Activated effector memory CD4-positive, alpha-beta T cell treated with Interleukin-2 at 50 U/mL for 16 hours (primary cell): ENCODE measurements around the gene TAS2R40.
"Not testable (repeated sequence)": the region's sequence is repeated elsewhere in the genome, so short reads cannot be mapped to it uniquely, and the experiment has no call there.

Experiments
- DNase-seq: peaks from one replicate; pipeline ENCODE4 v3.0.0-alpha.2; 2020

The TAS2R40 gene

GRCh38 chr7:143221737-143222136 lies at the start of gene TAS2R40:
Gene TAS2R40, plus strand, starts transcription at chr7:143222037. Its CDS starts 42 bp downstream, at chr7:143222079.
- no peak for DNase-seq

GRCh38 chr7:143172354-143172753 lies 49.5 kb upstream of the TAS2R40 start:
- no peak for DNase-seq

GRCh38 chr7:143176128-143176527 lies 45.7 kb upstream of the TAS2R40 start:
- DNase-seq: no peak

GRCh38 chr7:143177374-143178119 lies 44.3 kb upstream of the TAS2R40 start:
- no peak for DNase-seq

- not testable (repeated sequence) for DNase-seq
These were observed 41.1 kb upstream of the TAS2R40 start for GRCh38 chr7:143180771-143181170.

- no peak for DNase-seq
These were observed 40.5 kb upstream of the TAS2R40 start for GRCh38 chr7:143181349-143181748.

- no peak for DNase-seq
These were observed 38.8 kb upstream of the TAS2R40 start, which contains the start of gene TAS2R39 for GRCh38 chr7:143183024-143183423. Gene TAS2R39, plus strand, starts transcription at chr7:143183419. Its CDS starts 0 bp downstream, at chr7:143183419.

- no peak for DNase-seq
These were observed 36.3 kb upstream of the TAS2R40 start for GRCh38 chr7:143185551-143185950.

- DNase-seq: no peak
These were observed 32.8 kb upstream of the TAS2R40 start for GRCh38 chr7:143188994-143189393.

- DNase-seq: no peak
These were observed 28.0 kb upstream of the TAS2R40 start for GRCh38 chr7:143193880-143194279.

- no peak for DNase-seq
These were observed 22.8 kb upstream of the TAS2R40 start for GRCh38 chr7:143199040-143199439.

GRCh38 chr7:143202161-143202560 lies 19.7 kb upstream of the TAS2R40 start:
- no peak for DNase-seq

- DNase-seq: no peak
These were observed 18.5 kb upstream of the TAS2R40 start for GRCh38 chr7:143203386-143203785.

- no peak for DNase-seq
These were observed 16.1 kb upstream of the TAS2R40 start for GRCh38 chr7:143205560-143206293.

- no peak for DNase-seq
These were observed 11.3 kb upstream of the TAS2R40 start for GRCh38 chr7:143210541-143210940.

GRCh38 chr7:143213478-143213877 lies 8.4 kb upstream of the TAS2R40 start:
- DNase-seq: not testable (repeated sequence)

GRCh38 chr7:143214789-143215679 lies 6.8 kb upstream of the TAS2R40 start:
- peak; percentile 29 for DNase-seq

- DNase-seq: no peak
These were observed 5.7 kb upstream of the TAS2R40 start for GRCh38 chr7:143216151-143216550.

GRCh38 chr7:143216686-143217085 lies 5.2 kb upstream of the TAS2R40 start:
- DNase-seq: no peak

GRCh38 chr7:143217806-143218205 lies 4.0 kb upstream of the TAS2R40 start:
- no peak for DNase-seq

GRCh38 chr7:143221286-143221685 lies 551 bp upstream of the TAS2R40 start:
- no peak for DNase-seq

GRCh38 chr7:143222782-143223181 lies 945 bp downstream of the TAS2R40 start:
- DNase-seq: no peak

- DNase-seq: no peak
These were observed 1.9 kb downstream of the TAS2R40 start for GRCh38 chr7:143223784-143224183.
